K562 (cell line): ENCODE results near the gene FAM161A. TPM values are rescaled to one million over a fixed set of nuclear protein-coding genes. Genes with fewer than 3 reads are reported as not detected.

Source experiments
- CHD1 ChIP-seq: fragments of 200-600 bp; sonication (generic); IDR thresholded peaks from one replicate; pipeline ENCODE4 v1.6.1; 2012; ENCODE audit warnings: mild to moderate bottlenecking, moderate library complexity, low read length, inconsistent platforms
- CREM ChIP-seq: IDR thresholded peaks from 2 replicates; pipeline ENCODE4 v1.6.1; 2014; ENCODE audit warnings: antibody characterized with exemption, low read depth
- DACH1 ChIP-seq: fragments of 450-650 bp; IDR thresholded peaks from 2 replicates; pipeline ENCODE4 v1.6.1; 2018; ENCODE audit not compliant: partially characterized antibody
- E2F5 ChIP-seq: sonication (generic); formaldehyde crosslinking; IDR thresholded peaks from 2 replicates; pipeline ENCODE4 v1.8.0; 2022; ENCODE audit warnings: mild to moderate bottlenecking, missing genetic modification reagents
- FOXA1 ChIP-seq: fragments of 450-650 bp; IDR thresholded peaks from 2 replicates; pipeline ENCODE4 v1.6.1; 2016; ENCODE audit warnings: mild to moderate bottlenecking, borderline replicate concordance
- FOXM1 ChIP-seq, 2 experiments: fragments of 450-650 bp in 1 of 2; sonication (generic) in 1 of 2; formaldehyde crosslinking in 1 of 2; IDR thresholded peaks; 2 replicates each; pipeline versions ENCODE4 v1.6.1 to v1.9.0; 2017 to 2022; ENCODE audit warnings: low read depth in 2 of 2, mild to moderate bottlenecking in 2 of 2, missing genetic modification reagents in 1 of 2, moderate library complexity in 1 of 2
- HCFC1 ChIP-seq: IDR thresholded peaks from 2 replicates; pipeline ENCODE4 v1.6.1; 2012; ENCODE audit warnings: low read depth, low read length, improper control_type of control experiment
- HDAC3 ChIP-seq: fragments of 450-650 bp; IDR thresholded peaks from 2 replicates; pipeline ENCODE4 v1.6.1; 2018; ENCODE audit warnings: borderline replicate concordance, mild to moderate bottlenecking, moderate library complexity; ENCODE audit not compliant: partially characterized antibody
- JUNB ChIP-seq: fragments of 450-650 bp; formaldehyde crosslinking; conservative IDR thresholded peaks from 2 replicates; pipeline ENCODE4 v1.4.0; 2020; ENCODE audit warnings: mild to moderate bottlenecking
- KAT2B ChIP-seq: IDR thresholded peaks from one replicate; pipeline ENCODE4 v1.6.1; 2012; ENCODE audit warnings: low read depth, mild to moderate bottlenecking, control low read depth, inconsistent platforms, low read length, moderate library complexity
- L3MBTL2 ChIP-seq: fragments of 450-650 bp; IDR thresholded peaks from 2 replicates; pipeline ENCODE4 v1.6.1; 2016; ENCODE audit warnings: mild to moderate bottlenecking, moderate library complexity
- MECOM ChIP-seq: fragments of 250-450 bp; sonication (Bioruptor Pico); IDR thresholded peaks from 2 replicates; pipeline ENCODE4 v1.8.0; 2022; ENCODE audit warnings: inconsistent platforms
- MEF2D ChIP-seq: conservative IDR thresholded peaks from 2 replicates; pipeline ENCODE4 v1.6.1; 2016; ENCODE audit warnings: low read depth, missing genetic modification characterization, missing compliant biosample characterization
- MEIS2 ChIP-seq: fragments of 450-650 bp; IDR thresholded peaks from 2 replicates; pipeline ENCODE4 v1.6.1; 2014; ENCODE audit warnings: mild to moderate bottlenecking; ENCODE audit not compliant: partially characterized antibody
- MITF ChIP-seq: IDR thresholded peaks from 2 replicates; pipeline ENCODE4 v1.6.1; 2014; ENCODE audit warnings: antibody characterized with exemption
- MTA2 ChIP-seq: fragments of 450-650 bp; IDR thresholded peaks from 2 replicates; pipeline ENCODE4 v1.6.1; 2016; ENCODE audit warnings: low read depth
- NFE2 ChIP-seq: IDR thresholded peaks from 2 replicates; pipeline ENCODE4 v1.6.1; 2014; ENCODE audit warnings: antibody characterized with exemption, low read depth
- PML ChIP-seq: IDR thresholded peaks from 2 replicates; pipeline ENCODE4 v1.6.1; 2012; ENCODE audit warnings: low read length, inconsistent platforms
- RBFOX2 ChIP-seq: fragments of 200-400 bp; formaldehyde crosslinking; IDR thresholded peaks from 2 replicates; pipeline ENCODE4 v1.6.1; 2017; ENCODE audit warnings: low read depth, mild to moderate bottlenecking, low read length, moderate library complexity
- SMARCA4 ChIP-seq: fragments of 450-650 bp; IDR thresholded peaks from 2 replicates; pipeline ENCODE4 v1.6.1; 2016
- ZNF133 ChIP-seq: fragments of 250-450 bp; sonication (Bioruptor Pico); IDR thresholded peaks from 2 replicates; pipeline ENCODE4 v1.4.0; 2020; ENCODE audit warnings: mild to moderate bottlenecking
- ZNF165 ChIP-seq: fragments of 250-450 bp; sonication (Bioruptor Pico); IDR thresholded peaks from 2 replicates; pipeline ENCODE4 v1.4.0; 2020; ENCODE audit warnings: borderline replicate concordance
- ZNF518B ChIP-seq: fragments of 250-450 bp; sonication (Bioruptor Pico); IDR thresholded peaks from 2 replicates; pipeline ENCODE4 v1.5.0; 2021; ENCODE audit warnings: mild to moderate bottlenecking, moderate library complexity
- ZNF778 ChIP-seq: fragments of 450-650 bp; formaldehyde crosslinking; IDR thresholded peaks from 2 replicates; pipeline ENCODE4 v1.4.0; 2020; ENCODE audit warnings: mild to moderate bottlenecking, moderate library complexity
- ZSCAN29 ChIP-seq: fragments of 450-650 bp; IDR thresholded peaks from 2 replicates; pipeline ENCODE4 v1.6.1; 2017
- polyA plus RNA-seq, 8 experiments: library from polyadenylated mRNA; depleted of rRNA in 4 of 8; stranded (reverse) in 5 of 8; unstranded in 3 of 8; fragments of >200 nt; fragmentation: Nextera tagmentation in 2 of 8; fragmentation: Illumina TruSeq in 1 of 8; extraction: Ambion mirVana in 2 of 8; extraction: Trizol in 1 of 8; gene quantifications; 2 replicates each; pipeline versions ENCODE4 v1.2.1 to v1.2.3, GENCODE V29; 2011 to 2014; ENCODE audit warnings: inconsistent platforms in 1 of 8, missing spikeins in 1 of 8
- total RNA-seq, 7 experiments: library from RNA; depleted of rRNA in 6 of 7; stranded (reverse); fragments of >200 nt in 6 of 7; fragmentation: Illumina TruSeq in 2 of 7; extraction: Trizol in 2 of 7; gene quantifications; 2 replicates each; pipeline versions ENCODE4 v1.2.1 to v1.2.3, GENCODE V29; 2011 to 2021; ENCODE audit warnings: low replicate concordance in 1 of 7

FAM161A gene
- total and polyA plus RNA-seq, 9 of the 15 experiments (the other 6 are each of a cell fraction or from before 2014, with no cell fraction given), result 0.27 to 1.4 (median 0.80) TPM

- peak; percentile 28 for TF ChIP-seq CHD1
- no peak for TF ChIP-seq JUNB (CRISPR knock-in tag)
- no peak for TF ChIP-seq MECOM (CRISPR knock-in tag)
- TF ChIP-seq SMARCA4, result peak; percentile 21; the same call in 1 of the 2 replicates
- TF ChIP-seq MEF2D, result peak; percentile 50; the same call in 1 of the 2 replicates
- TF ChIP-seq RBFOX2, result peak; percentile 99
- peak; percentile 89 for TF ChIP-seq HCFC1
- TF ChIP-seq HDAC3, result no peak
- TF ChIP-seq MEIS2, result no peak
- peak; percentile 96 for TF ChIP-seq DACH1
- TF ChIP-seq ZNF778 (CRISPR knock-in tag), result no peak
- no peak; the same call in 1 of the 2 replicates for TF ChIP-seq MTA2
- peak; percentile 97 for TF ChIP-seq NFE2
- TF ChIP-seq ZNF133 (CRISPR knock-in tag), result no peak
- TF ChIP-seq ZNF518B (CRISPR knock-in tag), result no peak
- TF ChIP-seq KAT2B, result peak; percentile 37
- no peak for TF ChIP-seq MITF
- TF ChIP-seq PML, result peak; percentile 86
- TF ChIP-seq ZNF165 (CRISPR knock-in tag), result no peak
- 0 out of 2 replicates have a peak, but pooled peaks have one; percentile 54 for TF ChIP-seq ZSCAN29
- no peak for TF ChIP-seq FOXM1 (IDR thresholded peaks at IDR 0.05; ENCODE audit: low read depth)
- no peak; the same call in 1 of the 2 replicates for TF ChIP-seq FOXM1 (CRISPR knock-in tag; IDR thresholded peaks at IDR 0.05; ENCODE audit: low read depth)
- TF ChIP-seq FOXA1, result no peak
- peak; percentile 61 for TF ChIP-seq L3MBTL2
- peak; percentile 100 for TF ChIP-seq CREM
- TF ChIP-seq E2F5 (CRISPR knock-in tag), result no peak
Measured at GRCh38 chr2:61888267-61889055, 34.6 kb upstream of the FAM161A start, which contains the start of gene CCT4 (continued).
